SHP77 (cell line): ENCODE measurements around the gene CFAP300.

Source experiments
- DNase-seq, 2 experiments: peaks; one replicate each; lab custom pipeline; 2025; lab: John Stamatoyannopoulos, UW

CFAP300 gene

DNA sequence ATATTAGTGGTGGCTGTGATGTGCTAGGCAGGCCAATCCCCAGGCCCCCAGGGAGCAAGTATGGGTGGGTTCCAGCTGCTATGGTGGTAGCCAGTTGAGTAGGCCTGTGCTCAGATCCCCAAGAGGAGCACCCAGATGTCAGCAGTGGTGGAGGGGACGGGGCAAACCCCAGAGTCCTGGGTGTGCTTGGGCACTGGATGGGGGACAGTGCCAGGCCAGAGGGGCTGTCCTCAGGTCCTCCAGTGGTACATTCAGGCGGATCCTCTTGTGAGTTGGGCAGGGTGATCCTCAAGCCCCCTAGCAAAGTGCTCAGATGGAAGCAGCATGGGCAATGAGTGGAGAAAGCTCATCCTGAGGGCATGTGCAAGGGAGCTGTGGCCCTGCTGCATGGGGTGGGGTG is 26.0 kb downstream of the CFAP300 start:
- DNase-seq = no peak

DNA sequence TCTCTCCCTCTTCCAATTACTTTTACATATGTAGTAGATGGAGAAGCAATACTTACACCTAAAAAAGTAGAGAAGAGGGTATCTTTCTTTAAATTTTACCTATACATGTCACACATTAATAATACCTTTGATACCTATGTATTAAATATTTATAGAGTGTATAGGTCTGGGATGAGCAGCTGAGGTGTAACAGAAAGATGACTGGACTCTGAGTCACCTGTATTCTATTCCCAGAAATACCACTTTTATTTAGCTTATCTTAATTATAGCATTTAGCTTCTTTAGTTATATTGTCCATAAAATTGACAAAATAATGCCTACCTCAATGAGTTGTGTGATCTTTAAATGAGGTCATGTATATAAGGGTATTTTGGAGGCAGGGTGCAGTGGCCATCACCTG is 32.4 kb downstream of the CFAP300 start:
- no peak for DNase-seq

DNA sequence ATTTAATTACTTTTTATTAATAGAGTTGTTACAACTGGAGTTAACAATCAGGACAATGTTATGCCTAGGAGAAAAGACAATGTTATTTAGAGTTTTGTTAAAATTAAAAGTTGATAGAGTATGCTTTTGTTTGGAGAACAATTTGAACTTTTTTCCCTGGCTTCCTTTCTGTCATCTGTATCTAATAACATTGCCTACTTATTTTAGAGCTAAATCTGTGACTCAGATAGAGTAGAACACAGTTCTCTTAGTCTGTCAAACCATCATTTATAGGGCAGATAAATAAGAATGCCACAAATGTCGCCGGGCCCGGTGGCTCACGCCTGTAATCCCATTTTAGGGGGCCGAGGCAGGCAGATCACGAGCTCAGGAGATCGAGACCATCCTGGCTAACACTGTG is 34.1 kb downstream of the CFAP300 start:
- no peak for DNase-seq

DNA sequence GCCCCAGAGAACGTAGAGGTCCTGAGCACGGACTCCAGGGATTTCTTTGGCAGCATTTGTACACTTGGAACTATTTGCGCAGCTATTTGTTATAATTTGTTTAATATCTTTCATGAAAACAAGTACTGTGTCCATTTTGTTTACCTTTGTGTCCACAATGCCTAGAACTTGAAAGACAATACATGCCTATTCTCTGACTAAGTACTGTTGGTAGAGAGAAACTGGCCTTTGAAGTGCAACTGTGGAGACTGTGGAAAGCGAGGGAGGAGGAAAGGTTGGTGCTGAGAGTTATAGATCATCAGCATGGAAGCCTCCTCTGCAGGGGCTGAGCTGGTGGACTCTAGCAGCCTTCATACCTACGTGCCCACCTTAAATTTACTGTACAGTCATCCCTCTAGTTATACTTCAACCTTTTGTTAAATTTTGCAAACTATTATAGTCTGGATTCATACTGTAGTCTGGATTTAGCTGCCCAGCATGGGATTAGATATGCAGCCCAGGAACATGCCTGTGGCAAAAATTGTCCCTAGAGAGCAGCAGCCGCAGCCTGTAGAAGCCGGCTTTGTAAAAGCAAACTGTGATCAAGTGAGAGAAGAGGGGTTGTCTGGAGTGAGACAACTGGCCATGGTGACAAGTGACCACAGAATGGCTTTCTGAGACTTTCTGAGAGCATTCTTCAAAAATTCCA is 38.8 kb downstream of the CFAP300 start:
- no peak for DNase-seq

DNA sequence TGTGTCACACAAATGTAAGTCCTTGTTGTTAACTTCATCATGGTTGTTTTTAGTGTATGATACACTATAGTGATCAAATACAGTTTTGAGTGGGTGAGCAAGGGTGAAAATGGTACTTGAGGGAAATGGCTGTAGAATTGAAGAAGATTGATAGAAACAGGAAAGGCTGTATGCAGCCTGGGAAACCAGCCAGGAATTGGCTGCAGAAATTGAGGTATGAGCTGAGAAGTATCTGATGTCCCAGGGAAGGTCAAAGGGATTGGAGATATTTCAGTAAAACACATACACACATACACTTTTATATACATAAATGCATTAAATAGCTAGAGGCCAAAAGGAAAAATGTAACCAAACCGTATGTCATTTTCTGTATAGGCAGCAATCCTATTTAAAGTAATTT is 49.9 kb downstream of the CFAP300 start:
- DNase-seq = no peak

DNA sequence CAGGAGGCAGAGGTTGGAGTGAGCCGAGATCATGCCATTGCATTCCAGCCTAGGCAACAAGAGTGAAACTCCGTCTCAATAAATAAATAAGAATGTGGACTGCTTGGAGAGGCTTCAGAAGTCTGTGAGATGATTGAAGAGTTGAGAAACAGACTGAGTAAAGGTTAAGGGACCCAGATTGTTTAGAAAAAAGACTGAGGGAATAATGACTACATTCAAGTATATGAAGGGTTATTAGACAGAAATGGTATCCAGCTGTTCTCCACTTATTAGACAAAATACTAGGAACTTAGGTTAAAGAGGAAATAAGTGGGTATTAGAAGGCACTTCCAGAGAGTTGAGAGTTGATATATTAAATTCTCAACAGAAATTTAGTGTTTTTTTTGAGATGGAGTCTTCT is 52.5 kb downstream of the CFAP300 start:
- no peak for DNase-seq

DNA sequence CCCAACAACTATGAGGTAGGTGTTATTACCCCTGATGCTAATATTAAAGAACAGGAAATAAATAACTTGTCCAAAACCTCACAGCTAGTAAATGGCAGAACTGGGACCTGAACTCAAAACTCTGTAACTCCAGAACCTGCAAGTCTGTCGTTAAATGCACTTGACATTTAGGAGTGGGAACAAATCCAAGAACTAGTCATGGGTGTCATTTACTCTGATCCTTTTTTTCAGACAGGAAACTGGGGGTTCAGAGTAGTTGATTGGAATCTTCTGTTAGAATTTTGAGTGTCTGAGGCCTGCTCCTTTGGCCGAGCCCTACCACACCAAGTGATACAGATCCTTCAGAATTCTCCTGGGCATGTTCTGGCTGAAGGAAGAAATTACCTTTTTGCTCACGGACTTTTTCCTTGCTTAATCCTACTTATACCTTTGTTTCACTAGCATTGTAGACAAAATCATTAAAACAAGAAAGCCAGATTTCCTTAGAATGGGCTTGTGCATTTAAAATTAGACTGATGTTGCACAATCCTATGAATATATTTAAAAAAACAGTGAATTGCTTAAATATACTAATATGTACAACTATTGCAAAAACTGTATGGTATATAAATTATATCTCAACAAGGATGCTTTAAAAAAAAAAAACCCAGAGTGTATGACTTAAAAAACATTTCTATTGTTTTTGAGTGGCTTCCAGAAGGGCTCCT is 61.6 kb downstream of the CFAP300 start:
- no peak for DNase-seq

DNA sequence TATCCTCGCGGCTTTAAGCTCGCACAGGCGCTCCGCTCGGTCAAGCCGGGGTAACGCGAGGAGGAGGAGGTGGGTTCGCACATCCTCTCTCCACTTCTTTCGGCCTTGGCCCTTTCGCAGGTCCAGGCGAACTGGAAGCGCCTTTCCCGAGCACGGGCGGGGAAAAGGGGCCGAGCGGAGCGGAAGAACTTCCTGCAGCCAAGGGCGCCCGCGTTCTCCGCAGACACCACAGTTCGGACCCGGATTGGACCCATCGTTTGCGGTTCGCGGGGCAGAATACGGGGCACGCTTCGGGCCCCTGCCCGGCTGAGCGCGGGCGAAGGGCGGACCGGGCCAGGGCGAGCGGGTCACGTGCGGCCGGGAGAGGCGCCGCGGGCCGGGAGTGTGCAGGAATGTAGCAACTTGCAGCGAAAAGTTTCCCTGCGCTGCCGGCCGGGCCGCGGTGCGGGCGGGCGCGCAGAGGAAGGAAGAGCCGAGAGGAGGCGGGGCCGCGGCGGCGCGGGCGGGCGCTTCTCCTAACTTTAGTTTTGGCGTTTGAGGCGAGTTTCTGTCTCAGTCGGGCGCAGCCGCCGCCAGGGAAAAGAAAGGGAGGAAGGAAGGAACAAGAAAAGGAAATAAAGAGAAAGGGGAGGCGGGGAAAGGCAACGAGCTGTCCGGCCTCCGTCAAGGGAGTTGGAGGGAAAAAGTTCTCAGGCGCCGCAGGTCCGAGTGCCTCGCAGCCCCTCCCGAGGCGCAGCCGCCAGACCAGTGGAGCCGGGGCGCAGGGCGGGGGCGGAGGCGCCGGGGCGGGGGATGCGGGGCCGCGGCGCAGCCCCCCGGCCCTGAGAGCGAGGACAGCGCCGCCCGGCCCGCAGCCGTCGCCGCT is 62.9 kb downstream of the CFAP300 start, which contains the start of gene YAP1:
Gene YAP1, plus strand, starts transcription at position 552 of the 865 bp plus-strand sequence. CDS start 402 bp downstream, outside the sequence.
- no peak for DNase-seq

DNA sequence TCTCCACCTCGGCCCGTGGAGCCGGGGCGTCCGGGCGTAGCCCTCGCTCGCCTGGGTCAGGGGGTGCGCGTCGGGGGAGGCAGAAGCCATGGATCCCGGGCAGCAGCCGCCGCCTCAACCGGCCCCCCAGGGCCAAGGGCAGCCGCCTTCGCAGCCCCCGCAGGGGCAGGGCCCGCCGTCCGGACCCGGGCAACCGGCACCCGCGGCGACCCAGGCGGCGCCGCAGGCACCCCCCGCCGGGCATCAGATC is 63.4 kb downstream of the CFAP300 start:
- DNase-seq = no peak

DNA sequence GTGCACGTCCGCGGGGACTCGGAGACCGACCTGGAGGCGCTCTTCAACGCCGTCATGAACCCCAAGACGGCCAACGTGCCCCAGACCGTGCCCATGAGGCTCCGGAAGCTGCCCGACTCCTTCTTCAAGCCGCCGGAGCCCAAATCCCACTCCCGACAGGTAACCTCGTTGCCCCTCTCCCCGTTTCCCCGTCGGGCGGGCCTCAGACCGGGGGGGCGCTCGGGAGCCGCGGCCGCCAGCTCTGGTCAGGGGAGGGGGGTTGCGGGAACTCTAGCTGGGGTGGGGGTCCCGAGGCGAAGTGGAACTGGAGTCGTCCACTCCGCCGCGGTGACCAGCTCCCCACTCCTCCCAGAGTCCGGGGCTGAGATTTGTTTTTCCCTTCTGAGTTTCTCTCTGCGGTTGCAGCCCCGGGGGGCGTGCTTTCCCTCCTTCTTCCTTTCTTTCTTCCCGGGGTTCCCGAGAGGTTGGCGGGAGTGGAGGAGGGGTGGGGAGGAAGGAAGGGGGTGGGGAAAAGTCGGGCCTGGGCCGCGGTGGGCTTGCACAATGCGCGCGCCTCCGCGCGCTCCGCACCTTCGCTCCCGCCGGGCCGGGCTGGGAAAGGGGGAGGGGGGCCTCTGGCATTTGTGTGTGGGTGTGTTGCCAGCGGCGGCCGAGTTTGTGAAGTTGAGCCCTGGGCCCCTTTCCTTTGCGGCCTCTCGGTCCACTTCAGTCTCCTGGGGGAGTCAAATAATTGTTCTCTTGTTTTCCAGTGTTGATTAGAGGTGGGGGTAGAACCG is 64.0 kb downstream of the CFAP300 start:
- DNase-seq = no peak

DNA sequence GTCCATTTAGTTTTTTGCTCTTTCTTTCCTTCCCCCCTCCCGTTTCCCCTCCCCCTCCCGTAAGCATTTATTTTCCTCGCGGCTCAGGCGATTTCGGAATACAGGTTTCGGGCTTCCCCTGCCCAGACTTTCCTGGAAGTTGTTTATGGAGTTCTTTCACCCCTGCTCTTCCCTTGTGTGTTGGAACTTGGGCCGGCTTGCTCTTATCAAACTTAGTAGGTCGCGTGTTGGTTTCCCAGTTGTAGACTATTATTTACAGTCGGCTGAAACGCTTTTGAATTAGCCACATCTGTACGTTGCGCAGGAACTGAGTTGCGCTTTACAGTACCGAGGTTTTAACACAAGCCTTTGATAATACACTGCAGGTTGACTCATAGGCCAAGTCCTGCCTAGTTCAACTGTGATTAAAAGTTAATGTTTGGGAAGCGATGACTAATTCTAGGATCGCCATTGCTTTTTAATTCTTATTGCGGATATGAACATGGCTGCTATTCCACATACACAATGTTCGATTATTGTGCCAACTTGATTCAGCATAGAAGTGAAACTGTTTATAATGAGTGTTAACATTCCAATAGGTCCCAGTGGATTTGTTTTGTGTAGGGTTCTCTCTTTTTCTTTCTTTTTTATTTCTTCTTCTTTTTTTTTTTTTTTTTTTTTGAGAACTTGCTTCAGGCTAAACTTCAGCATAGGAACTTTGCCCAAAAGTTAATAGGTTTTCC is 64.7 kb downstream of the CFAP300 start:
- no peak for DNase-seq

DNA sequence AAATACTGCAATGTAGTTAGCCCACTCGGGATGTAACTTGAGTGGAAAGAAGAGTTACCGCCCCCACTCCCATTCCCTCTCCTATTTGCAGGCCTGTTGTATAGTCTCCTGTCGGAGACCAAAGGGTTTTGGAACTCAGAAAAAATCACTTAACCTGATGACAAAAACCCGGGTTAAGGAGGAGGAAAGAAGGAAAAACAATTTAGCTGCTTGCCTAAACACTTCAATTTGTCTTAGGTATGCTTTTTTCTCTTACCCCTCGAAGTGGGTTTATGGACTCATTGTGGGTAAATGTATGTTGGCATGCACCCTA is 65.2 kb downstream of the CFAP300 start:
- DNase-seq = no peak

DNA sequence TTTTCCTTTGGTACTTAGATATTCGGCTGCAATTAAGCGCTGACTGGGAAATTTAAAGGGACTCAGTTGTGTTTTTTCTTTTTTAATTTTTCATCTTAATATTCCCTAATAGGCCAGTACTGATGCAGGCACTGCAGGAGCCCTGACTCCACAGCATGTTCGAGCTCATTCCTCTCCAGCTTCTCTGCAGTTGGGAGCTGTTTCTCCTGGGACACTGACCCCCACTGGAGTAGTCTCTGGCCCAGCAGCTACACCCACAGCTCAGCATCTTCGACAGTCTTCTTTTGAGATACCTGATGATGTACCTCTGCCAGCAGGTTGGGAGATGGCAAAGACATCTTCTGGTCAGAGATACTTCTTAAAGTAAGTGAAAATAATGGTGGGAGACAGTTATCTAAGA is 66.8 kb downstream of the CFAP300 start:
- DNase-seq = no peak

DNA sequence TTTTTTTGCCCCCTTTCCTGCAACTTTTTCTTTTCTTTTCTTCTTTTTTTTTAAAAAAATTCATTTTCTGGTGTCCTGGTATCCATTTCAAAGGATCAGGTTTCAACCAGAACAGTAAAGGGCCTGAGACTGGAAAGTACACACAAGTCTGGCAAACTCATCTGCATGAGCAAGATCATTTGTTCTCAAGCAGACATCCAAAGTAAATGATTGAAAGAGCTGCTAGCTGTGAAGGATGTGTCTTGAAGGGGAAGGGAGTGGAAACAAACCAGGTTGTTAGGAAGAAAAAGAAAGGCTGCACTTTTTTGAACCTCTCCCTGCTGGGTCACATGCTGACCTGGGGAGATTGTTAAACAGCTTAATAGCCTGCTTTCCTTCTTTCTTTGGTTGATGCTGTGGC is 68.3 kb downstream of the CFAP300 start:
- no peak for DNase-seq

DNA sequence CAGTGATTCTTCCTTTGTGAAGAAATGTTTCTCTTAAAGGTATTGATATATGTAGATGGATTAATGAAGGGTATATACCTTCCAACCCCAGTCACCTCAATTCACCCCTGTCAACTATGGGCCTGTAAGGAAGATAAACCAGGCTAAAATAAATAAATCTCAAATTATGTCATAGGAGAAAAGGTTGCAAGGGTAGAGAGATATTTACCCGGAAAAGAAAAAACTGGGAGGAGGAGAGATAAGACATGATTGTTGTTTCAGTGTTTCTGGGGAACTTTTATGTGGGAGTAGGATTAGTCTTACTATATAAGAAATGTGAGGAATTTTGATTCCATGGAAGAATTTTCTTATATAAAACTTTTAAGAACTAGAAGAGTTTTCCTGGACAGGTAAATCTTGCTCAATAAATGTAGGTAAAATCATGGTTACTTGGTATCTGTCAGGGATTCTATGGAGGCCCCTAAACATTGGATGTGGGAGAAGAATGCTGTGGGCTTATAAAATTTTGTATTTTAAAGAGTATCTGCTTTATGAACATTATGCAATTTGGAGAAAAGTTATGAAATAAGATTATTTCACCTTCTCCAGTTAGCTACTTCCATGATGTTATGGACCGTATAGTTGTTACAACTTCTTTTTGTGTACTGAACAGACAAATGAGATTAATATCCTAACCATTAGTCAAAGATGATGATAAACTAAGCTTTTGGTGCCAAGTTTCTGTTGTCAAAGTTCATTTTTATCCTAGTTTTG is 69.4 kb downstream of the CFAP300 start:
- no peak for DNase-seq

DNA sequence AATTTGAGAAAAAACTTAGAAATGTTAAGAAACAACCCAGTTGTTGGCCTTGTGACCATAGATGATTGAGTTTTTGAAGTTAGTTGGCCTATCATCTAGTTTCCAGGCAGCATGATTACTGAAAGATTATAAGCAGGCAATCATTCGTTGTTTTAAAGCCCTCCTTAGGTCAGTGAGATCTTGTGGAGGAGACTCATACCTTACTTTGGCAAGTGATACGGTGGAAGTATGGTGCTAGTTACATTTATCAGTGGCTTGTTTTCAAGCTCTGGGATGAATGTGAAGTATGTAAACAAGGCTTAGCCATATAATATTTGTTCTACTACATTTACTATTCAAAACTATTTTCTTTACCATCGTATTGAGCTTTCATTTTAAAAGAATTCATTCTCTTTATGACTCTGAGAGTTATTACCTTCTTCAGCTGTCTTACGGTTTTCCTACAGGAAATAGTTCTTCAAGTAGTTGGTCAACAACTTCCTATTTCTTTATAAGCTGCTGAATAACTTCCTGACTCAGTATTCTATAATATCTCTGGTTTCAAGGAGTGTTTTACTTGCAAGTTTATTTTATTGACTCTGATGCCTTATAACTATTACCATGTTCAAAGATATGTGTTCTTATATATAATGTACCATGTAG is 70.4 kb downstream of the CFAP300 start:
- DNase-seq = no peak

DNA sequence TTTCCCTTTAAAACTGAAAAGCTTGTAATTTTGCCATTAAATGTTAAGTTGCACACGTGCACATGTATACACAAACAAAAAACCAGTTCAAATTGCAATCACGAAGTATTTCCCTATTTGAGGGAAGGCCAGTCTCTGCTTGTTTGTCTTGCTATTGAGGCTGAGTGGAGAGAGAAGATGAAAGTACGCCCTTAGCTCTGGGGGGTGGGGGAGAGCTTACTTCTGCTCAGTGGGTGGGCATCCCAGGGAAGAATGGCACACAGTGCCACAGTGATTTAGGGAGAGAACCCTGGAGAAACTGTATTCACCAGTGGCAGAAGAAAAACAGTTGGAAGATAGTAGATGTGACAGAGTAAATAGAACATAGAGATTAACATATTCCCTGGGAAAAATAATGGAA is 71.7 kb downstream of the CFAP300 start:
- no peak for DNase-seq

DNA sequence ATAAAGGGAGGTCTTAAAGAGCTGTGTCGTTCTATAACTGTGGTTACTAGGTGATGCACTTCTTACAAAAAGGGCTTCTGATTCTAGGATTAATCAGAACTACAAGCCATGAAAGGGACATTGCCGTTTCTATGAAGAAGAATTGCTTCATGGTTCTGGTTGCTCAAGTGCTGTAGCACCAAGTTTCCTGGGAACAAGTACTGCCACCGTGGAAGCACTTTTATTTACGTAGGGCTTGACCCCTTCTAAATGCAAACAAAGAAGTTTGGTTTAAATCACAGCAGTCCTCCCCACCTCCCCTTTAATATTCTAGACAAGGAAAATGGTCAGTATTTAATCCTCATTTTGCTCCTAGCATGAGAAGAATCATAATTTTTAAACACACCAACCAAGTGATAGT is 72.8 kb downstream of the CFAP300 start:
- no peak for DNase-seq

DNA sequence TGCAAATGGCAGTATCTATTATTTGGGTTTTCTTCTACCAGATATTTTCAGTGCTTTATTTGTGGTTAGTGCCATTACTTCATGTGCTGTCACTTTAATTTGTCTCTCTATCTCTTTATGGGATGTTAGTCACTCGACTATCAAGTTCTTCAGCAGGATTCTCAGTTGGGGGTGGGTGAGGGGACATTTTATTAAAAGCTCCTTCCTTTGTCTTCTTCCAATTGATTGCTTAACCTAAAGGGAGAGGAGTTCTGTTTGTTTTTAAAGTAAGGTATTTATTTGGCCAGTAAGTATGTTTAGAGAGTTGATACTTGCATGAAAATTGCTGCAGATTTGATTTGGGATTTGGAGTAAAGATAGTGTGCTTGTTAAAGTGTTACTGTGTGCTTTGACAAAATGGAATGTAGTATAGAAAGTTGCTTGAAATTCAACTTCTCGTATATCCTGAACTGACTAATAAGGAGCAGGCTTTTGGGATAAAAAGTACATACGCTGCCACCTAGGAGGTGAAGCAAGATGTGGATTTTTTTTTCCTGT is 73.3 kb downstream of the CFAP300 start:
- no peak for DNase-seq

DNA sequence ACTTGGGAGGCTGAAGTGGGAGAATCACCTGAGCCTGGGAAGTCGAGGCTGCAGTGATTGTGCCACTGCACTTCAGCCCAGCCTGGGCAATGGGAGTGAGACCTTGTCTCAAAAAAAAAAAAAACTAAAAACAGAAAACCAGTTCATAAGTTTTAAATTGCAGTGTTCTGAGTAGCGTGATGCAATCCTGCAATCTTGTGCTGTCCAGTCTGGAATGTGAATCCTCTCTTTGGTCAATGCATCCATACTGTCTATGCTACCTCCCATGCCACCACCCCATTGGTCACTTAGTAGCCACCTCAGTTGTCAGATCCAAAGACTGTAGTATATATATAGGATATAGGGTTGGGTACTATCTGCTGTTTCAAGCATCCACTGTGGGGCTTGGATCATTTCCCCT is 74.1 kb downstream of the CFAP300 start:
- DNase-seq = no peak
